ENCODE measurements around the gene MCUB. TPM values are rescaled to one million over a fixed set of nuclear protein-coding genes. Genes with fewer than 3 reads are reported as not detected.

The MCUB gene
- total RNA-seq, 1 experiment from 2014 or later = 18.6 TPM

GRCh38 chr4:109622626-109623025 is 62.6 kb downstream of the MCUB start (continued):
- TF ChIP-seq POLR2A (IDR thresholded peaks at IDR 0.05; ENCODE audit: borderline replicate concordance, extremely low read depth, insufficient read depth, insufficient read length) (no peak), POLR2AphosphoS5 (IDR thresholded peaks at IDR 0.05; ENCODE audit: low read depth, low read length) (no peak), EGR1 (IDR thresholded peaks at IDR 0.05; ENCODE audit: low read depth) (no peak), REST (IDR thresholded peaks at IDR 0.05; ENCODE audit: low read depth) (no peak), SRF (IDR thresholded peaks at IDR 0.05; ENCODE audit: low read depth) (no peak), TCF7L2 (IDR thresholded peaks at IDR 0.05; ENCODE audit: borderline replicate concordance, extremely low read depth, insufficient read depth, insufficient read length) (no peak), YY1 (IDR thresholded peaks at IDR 0.05; ENCODE audit: extremely low read depth, insufficient replicate concordance, low read depth, low read length) (no peak), FOSL1 (IDR thresholded peaks at IDR 0.05; ENCODE audit: low read depth) (no peak), SP1 (IDR thresholded peaks at IDR 0.05; ENCODE audit: low read depth) (no peak)

GRCh38 chr4:109624536-109624935 is 64.5 kb downstream of the MCUB start:
- H3K9me2 ChIP-seq (ENCODE audit: insufficient read depth) = no peaks in the 10 kb centered on the region
- no peaks in the 10 kb centered on the region for H3K36me3 ChIP-seq (ENCODE audit: control insufficient read depth in 1 of 2, insufficient read depth in 2 of 2, low read length in 2 of 2)
- POLR2A ChIA-PET = no interaction called here
- H4K20me1 ChIP-seq (ENCODE audit: insufficient read depth) = no peaks in the 10 kb centered on the region
- no peak overlapping the region for H3K4me3 ChIP-seq (replicated peaks in 1 of 2; ENCODE audit: low read depth in 1 of 2, low read length in 2 of 2)
- no peaks in the 10 kb centered on the region for H3K9me3 ChIP-seq (ENCODE audit: control insufficient read depth in 1 of 2, insufficient read depth in 1 of 2, low read depth in 1 of 2, low read length in 2 of 2)
- no peak overlapping the region for H3K27ac ChIP-seq (ENCODE audit: low read depth, low read length)
- no peak overlapping the region for H2AFZ ChIP-seq (ENCODE audit: low read depth, low read length, poor library complexity, severe bottlenecking)
- H3K4me2 ChIP-seq (ENCODE audit: low read length) = no peak overlapping the region
- BruUV-seq (replicated peaks) = no TSS peak
- ATAC-seq = no peak
- RAD21 ChIA-PET (ENCODE audit: low non-redundant PET in 1 of 2, low total read pairs in 2 of 2, uncharacterized antibody in 2 of 2, unreplicated experiment in 2 of 2) = no interaction called here
- no peaks in the 10 kb centered on the region for H3K79me2 ChIP-seq (ENCODE audit: insufficient read depth, low read length)
- no peak for TF ChIP-seq SP1 (IDR thresholded peaks at IDR 0.05; ENCODE audit: low read depth)
- no peak for TF ChIP-seq RAD21 (IDR thresholded peaks at IDR 0.05; ENCODE audit: low read depth)
- H3K9ac ChIP-seq (ENCODE audit: low read length) = no peak overlapping the region
- intact Hi-C loops (cut with micrococcal nuclease) = no loop called here
- H3K27me3 ChIP-seq (ENCODE audit: insufficient read depth, low read length) = no peaks in the 10 kb centered on the region
- H3K4me1 ChIP-seq (ENCODE audit: control insufficient read depth in 1 of 2, insufficient read depth in 2 of 2, low read length in 2 of 2) = no peaks in the 10 kb centered on the region
- no peak for DNase-seq (ENCODE audit: low read depth, low spot score)
- CTCF ChIA-PET = no interaction called here
